WTC11 (cell line): Measurements from ENCODE around the gene RPS6KA2.

Experiments
- ATF3 ChIP-seq: sonication (generic); formaldehyde crosslinking; conservative IDR thresholded peaks from 2 replicates; pipeline ENCODE4 v1.8.1; 2022; ENCODE audit warnings: mild to moderate bottlenecking, missing genetic modification reagents
- CREM ChIP-seq: sonication (generic); formaldehyde crosslinking; IDR thresholded peaks from 2 replicates; pipeline ENCODE4 v1.8.1; 2022; ENCODE audit warnings: mild to moderate bottlenecking, missing genetic modification reagents, moderate library complexity
- ESRRA ChIP-seq: sonication (generic); formaldehyde crosslinking; IDR thresholded peaks from 2 replicates; pipeline ENCODE4 v1.8.1; 2022; ENCODE audit warnings: mild to moderate bottlenecking, missing genetic modification reagents, borderline replicate concordance
- ETV6 ChIP-seq: sonication (generic); formaldehyde crosslinking; IDR thresholded peaks from 2 replicates; pipeline ENCODE4 v1.8.1; 2022; ENCODE audit warnings: mild to moderate bottlenecking, missing genetic modification reagents
- IRF2 ChIP-seq: sonication (generic); formaldehyde crosslinking; IDR thresholded peaks from 2 replicates; pipeline ENCODE4 v1.8.0; 2022; ENCODE audit warnings: low read depth, missing genetic modification reagents, borderline replicate concordance
- MXD4 ChIP-seq: fragments of 250-450 bp; sonication (Bioruptor Pico); IDR thresholded peaks from 2 replicates; pipeline ENCODE4 v1.8.0; 2021; ENCODE audit warnings: mild to moderate bottlenecking, moderate library complexity, borderline replicate concordance
- NR3C1 ChIP-seq: sonication (generic); formaldehyde crosslinking; conservative IDR thresholded peaks from 2 replicates; pipeline ENCODE4 v1.8.1; 2023; ENCODE audit warnings: low read depth, mild to moderate bottlenecking, missing genetic modification reagents
- STAT6 ChIP-seq: sonication (generic); formaldehyde crosslinking; conservative IDR thresholded peaks from 2 replicates; pipeline ENCODE4 v1.8.1; 2023; ENCODE audit warnings: mild to moderate bottlenecking, low read depth, missing genetic modification reagents, moderate library complexity
- TF ChIP-seq, protein P1 (sequence below): fragments of 200-600 bp; IDR thresholded peaks from 2 replicates; pipeline ENCODE4 v1.8.0; 2022; ENCODE audit warnings: antibody characterized with exemption
- TF ChIP-seq, protein P2 (sequence below): sonication (generic); formaldehyde crosslinking; IDR thresholded peaks from 2 replicates; pipeline ENCODE4 v1.8.0; 2023; ENCODE audit warnings: missing genetic modification reagents

DNA sequence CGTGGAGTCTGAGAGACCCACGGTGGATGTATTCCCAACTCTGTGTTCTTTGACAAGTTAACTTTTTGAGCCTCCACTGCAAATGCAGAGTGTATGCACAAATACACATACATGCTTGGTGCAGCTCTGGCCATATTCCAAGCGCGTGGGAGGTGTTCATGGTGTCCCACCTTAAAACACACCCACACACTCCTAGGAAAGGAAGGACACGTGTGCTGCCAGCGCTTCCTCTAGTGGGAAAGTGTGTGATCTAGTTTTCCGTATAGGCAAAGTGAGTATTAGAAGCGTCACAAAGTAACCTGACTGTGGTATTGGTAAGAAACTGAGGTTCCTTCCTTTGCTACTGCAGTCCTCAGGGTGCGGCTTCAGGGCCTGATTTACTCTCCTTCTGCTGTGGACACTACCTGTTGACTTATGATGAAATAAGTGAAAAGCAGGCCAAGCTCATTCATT lies 208.3 kb downstream of the RPS6KA2 start:
- TF ChIP-seq, protein P1, sequence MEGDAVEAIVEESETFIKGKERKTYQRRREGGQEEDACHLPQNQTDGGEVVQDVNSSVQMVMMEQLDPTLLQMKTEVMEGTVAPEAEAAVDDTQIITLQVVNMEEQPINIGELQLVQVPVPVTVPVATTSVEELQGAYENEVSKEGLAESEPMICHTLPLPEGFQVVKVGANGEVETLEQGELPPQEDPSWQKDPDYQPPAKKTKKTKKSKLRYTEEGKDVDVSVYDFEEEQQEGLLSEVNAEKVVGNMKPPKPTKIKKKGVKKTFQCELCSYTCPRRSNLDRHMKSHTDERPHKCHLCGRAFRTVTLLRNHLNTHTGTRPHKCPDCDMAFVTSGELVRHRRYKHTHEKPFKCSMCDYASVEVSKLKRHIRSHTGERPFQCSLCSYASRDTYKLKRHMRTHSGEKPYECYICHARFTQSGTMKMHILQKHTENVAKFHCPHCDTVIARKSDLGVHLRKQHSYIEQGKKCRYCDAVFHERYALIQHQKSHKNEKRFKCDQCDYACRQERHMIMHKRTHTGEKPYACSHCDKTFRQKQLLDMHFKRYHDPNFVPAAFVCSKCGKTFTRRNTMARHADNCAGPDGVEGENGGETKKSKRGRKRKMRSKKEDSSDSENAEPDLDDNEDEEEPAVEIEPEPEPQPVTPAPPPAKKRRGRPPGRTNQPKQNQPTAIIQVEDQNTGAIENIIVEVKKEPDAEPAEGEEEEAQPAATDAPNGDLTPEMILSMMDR = no peak
- TF ChIP-seq ATF3 (CRISPR knock-in tag) (no peak), STAT6 (CRISPR knock-in tag) (no peak), NR3C1 (CRISPR knock-in tag) (no peak), ESRRA (CRISPR knock-in tag) (no peak), MXD4 (no peak), ETV6 (CRISPR knock-in tag) (no peak), IRF2 (no peak), CREM (CRISPR knock-in tag) (no peak)
- TF ChIP-seq, protein P2, sequence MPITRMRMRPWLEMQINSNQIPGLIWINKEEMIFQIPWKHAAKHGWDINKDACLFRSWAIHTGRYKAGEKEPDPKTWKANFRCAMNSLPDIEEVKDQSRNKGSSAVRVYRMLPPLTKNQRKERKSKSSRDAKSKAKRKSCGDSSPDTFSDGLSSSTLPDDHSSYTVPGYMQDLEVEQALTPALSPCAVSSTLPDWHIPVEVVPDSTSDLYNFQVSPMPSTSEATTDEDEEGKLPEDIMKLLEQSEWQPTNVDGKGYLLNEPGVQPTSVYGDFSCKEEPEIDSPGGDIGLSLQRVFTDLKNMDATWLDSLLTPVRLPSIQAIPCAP (CRISPR knock-in tag) = no peak
